H1 (cell line): ENCODE measurements around the gene PDE6D. TPM values are rescaled to one million over a fixed set of nuclear protein-coding genes. Genes with fewer than 3 reads are reported as not detected.

ENCODE experiments used
- CTCF ChIA-PET: fragments of 300-600 bp; sonication (Branson Sonifier 250); formaldehyde crosslinking; loops from one replicate; lab custom pipeline; 2021; ENCODE audit not compliant: partially characterized antibody; lab: Charles Lee
- POLR2A ChIA-PET: fragments of 300-600 bp; sonication (Branson Sonifier 250); formaldehyde crosslinking; loops from one replicate; lab custom pipeline; 2021; ENCODE audit warnings: inconsistent platforms; ENCODE audit not compliant: partially characterized antibody; lab: Charles Lee
- DNase-seq, 2 experiments: peaks; one replicate each; pipeline versions ENCODE4 v3.0.0 to v3.0.0-alpha.2; 2010 to 2022; ENCODE audit warnings: low spot score in 2 of 2, low read depth in 1 of 2, mixed read lengths in 1 of 2
- FAIRE-seq: peaks from 2 replicates; lab custom pipeline; 2011; peaks lifted over from hg19 to GRCh38; lab: Jason Lieb, UNC
- H2AFZ ChIP-seq: 2 replicates; pipeline ENCODE4 v1.8.1; 2012; ENCODE audit warnings: low read length, inconsistent platforms
- H2AK5ac ChIP-seq: 2 replicates; pipeline ENCODE4 v1.6.1; 2013; ENCODE audit warnings: low read depth, low read length
- H2BK120ac ChIP-seq: replicated peaks from 2 replicates; pipeline ENCODE3; 2013; ENCODE audit warnings: low read depth, low read length, inconsistent platforms
- H2BK12ac ChIP-seq: 2 replicates; pipeline ENCODE4 v1.6.1; 2013; ENCODE audit warnings: low read depth, low read length
- H2BK15ac ChIP-seq: 2 replicates; pipeline ENCODE4 v1.6.1; 2013; ENCODE audit warnings: low read length
- H2BK20ac ChIP-seq: 2 replicates; pipeline ENCODE4 v1.6.1; 2013; ENCODE audit warnings: low read length
- H2BK5ac ChIP-seq: 2 replicates; pipeline ENCODE4 v1.6.1; 2013; ENCODE audit warnings: low read depth, low read length
- H3K14ac ChIP-seq: 2 replicates; pipeline ENCODE4 v1.6.1; 2013; ENCODE audit warnings: inconsistent platforms; ENCODE audit not compliant: insufficient read length
- H3K18ac ChIP-seq: 2 replicates; pipeline ENCODE4 v1.6.1; 2013; ENCODE audit warnings: low read length; ENCODE audit errors: extremely low read depth
- H3K23ac ChIP-seq: 2 replicates; pipeline ENCODE4 v1.6.1; 2013; ENCODE audit warnings: inconsistent platforms; ENCODE audit not compliant: insufficient read length
- H3K23me2 ChIP-seq: 2 replicates; pipeline ENCODE4 v1.6.1; 2013; ENCODE audit warnings: low read depth, low read length
- H3K27ac ChIP-seq: 2 replicates; pipeline ENCODE4 v1.6.1; 2011; ENCODE audit warnings: low read depth, low read length, inconsistent platforms
- H3K27me3 ChIP-seq, 4 experiments: replicated peaks in 1 of 4; 1 replicate in 1 of 4; 2 replicates in 3 of 4; pipeline versions ENCODE4 v1.6.1 to v1.8.1; 2011 to 2013; ENCODE audit warnings: low read length in 3 of 4, mild to moderate bottlenecking in 3 of 4, inconsistent platforms in 2 of 4, mixed read lengths in 2 of 4, moderate library complexity in 1 of 4; ENCODE audit not compliant: control insufficient read depth in 3 of 4, insufficient read depth in 3 of 4; ENCODE audit errors: extremely low read depth in 1 of 4
- H3K36me3 ChIP-seq, 4 experiments: 2 replicates each; pipeline versions ENCODE4 v1.6.1 to v1.8.1; 2011 to 2013; ENCODE audit warnings: mild to moderate bottlenecking in 4 of 4, low read length in 3 of 4, moderate library complexity in 2 of 4, control low read depth in 1 of 4, inconsistent platforms in 1 of 4; ENCODE audit not compliant: insufficient read depth in 4 of 4, control insufficient read depth in 2 of 4
- H3K4ac ChIP-seq: replicated peaks from 2 replicates; pipeline ENCODE3; 2013; ENCODE audit warnings: low read length, low read depth, mixed read lengths, inconsistent platforms; ENCODE audit not compliant: insufficient read length
- H3K4me1 ChIP-seq, 4 experiments: replicated peaks in 1 of 4; 1 replicate in 1 of 4; 2 replicates in 3 of 4; pipeline versions ENCODE4 v1.6.1 to v1.8.1; 2011 to 2013; ENCODE audit warnings: low read length in 3 of 4, inconsistent platforms in 2 of 4, mixed read lengths in 1 of 4; ENCODE audit not compliant: insufficient read depth in 4 of 4, control insufficient read depth in 3 of 4
- H3K4me2 ChIP-seq, 2 experiments: 2 replicates each; pipeline versions ENCODE4 v1.6.1 to v1.8.1; 2011 to 2013; ENCODE audit warnings: low read depth in 2 of 2, low read length in 2 of 2, control low read depth in 1 of 2, inconsistent platforms in 1 of 2, mild to moderate bottlenecking in 1 of 2; ENCODE audit not compliant: insufficient read depth in 1 of 2
- H3K4me3 ChIP-seq, 4 experiments: fragments of 200-600, 300-600 bp in 1 of 4; sonication (generic), shearing (Covaris generic), sonication (Bioruptor Twin) in 1 of 4; 2 replicates each; pipeline versions ENCODE4 v1.5.1 to v1.8.1; 2011 to 2016; ENCODE audit warnings: low read length in 4 of 4, low read depth in 3 of 4, control low read depth in 2 of 4, inconsistent platforms in 2 of 4, mild to moderate bottlenecking in 2 of 4, mixed read lengths in 1 of 4, moderate library complexity in 1 of 4; ENCODE audit not compliant: insufficient read depth in 2 of 4; ENCODE audit errors: extremely low read depth in 1 of 4
- H3K56ac ChIP-seq: replicated peaks from 2 replicates; pipeline ENCODE3; 2013; ENCODE audit warnings: low read depth, mild to moderate bottlenecking, mixed read lengths, low read length, inconsistent platforms; ENCODE audit not compliant: insufficient read length
- H3K79me1 ChIP-seq: 2 replicates; pipeline ENCODE4 v1.6.1; 2013; ENCODE audit warnings: low read depth, low read length, control low read depth
- H3K79me2 ChIP-seq, 2 experiments: 2 replicates each; pipeline versions ENCODE4 v1.6.1 to v1.8.1; 2012 to 2013; ENCODE audit warnings: low read length in 2 of 2, mild to moderate bottlenecking in 2 of 2, inconsistent platforms in 1 of 2; ENCODE audit not compliant: insufficient read depth in 2 of 2, control insufficient read depth in 1 of 2
- H3K9ac ChIP-seq, 4 experiments: replicated peaks in 1 of 4; 1 replicate in 1 of 4; 2 replicates in 3 of 4; pipeline versions ENCODE4 v1.6.1 to v1.8.1; 2011 to 2013; ENCODE audit warnings: low read depth in 3 of 4, low read length in 3 of 4, control low read depth in 2 of 4, mild to moderate bottlenecking in 2 of 4, moderate library complexity in 2 of 4, inconsistent platforms in 1 of 4; ENCODE audit errors: extremely low read depth in 1 of 4
- H3K9me3 ChIP-seq, 2 experiments: 2 replicates each; pipeline versions ENCODE4 v1.6.1 to v1.8.1; 2012 to 2013; ENCODE audit warnings: mild to moderate bottlenecking in 2 of 2, moderate library complexity in 2 of 2, control low read depth in 1 of 2, inconsistent platforms in 1 of 2, low read depth in 1 of 2, low read length in 1 of 2, mixed read lengths in 1 of 2; ENCODE audit not compliant: insufficient read depth in 2 of 2
- H4K20me1 ChIP-seq, 2 experiments: replicated peaks in 1 of 2; 2 replicates each; pipeline versions ENCODE3 to v1.8.1; 2011 to 2013; ENCODE audit warnings: inconsistent platforms in 2 of 2, low read length in 2 of 2, mild to moderate bottlenecking in 1 of 2; ENCODE audit not compliant: insufficient read depth in 2 of 2, control insufficient read depth in 1 of 2
- H4K5ac ChIP-seq: 2 replicates; pipeline ENCODE4 v1.6.1; 2013; ENCODE audit warnings: low read length, low read depth, mixed read lengths, inconsistent platforms; ENCODE audit not compliant: insufficient read length
- H4K8ac ChIP-seq: 2 replicates; pipeline ENCODE4 v1.8.0; 2013; ENCODE audit warnings: mild to moderate bottlenecking, moderate library complexity, low read length, inconsistent platforms; ENCODE audit not compliant: insufficient read depth; ENCODE audit errors: extremely low read depth
- H4K91ac ChIP-seq: replicated peaks from 2 replicates; pipeline ENCODE3; 2013; ENCODE audit warnings: low read length, mixed read lengths, inconsistent platforms; ENCODE audit not compliant: insufficient read length
- ATF2 ChIP-seq: IDR thresholded peaks from 2 replicates; pipeline ENCODE4 v1.6.1; 2012; ENCODE audit warnings: low read length, inconsistent platforms
- BACH1 ChIP-seq: IDR thresholded peaks from 2 replicates; pipeline ENCODE4 v1.6.1; 2012; ENCODE audit warnings: low read length, improper control_type of control experiment
- BCL11A ChIP-seq, 2 experiments: IDR thresholded peaks; one replicate each; pipeline ENCODE4 v1.6.1; 2011; ENCODE audit warnings: low read depth in 2 of 2, low read length in 2 of 2, mild to moderate bottlenecking in 2 of 2
- FOSL1 ChIP-seq: IDR thresholded peaks from 2 replicates; pipeline ENCODE4 v1.6.1; 2011; ENCODE audit warnings: mild to moderate bottlenecking, low read depth, low read length, moderate library complexity; ENCODE audit not compliant: insufficient read depth
- HDAC2 ChIP-seq, 2 experiments: fragments of 300-600 bp in 1 of 2; sonication (generic) in 1 of 2; IDR thresholded peaks; 2 replicates each; pipeline ENCODE4 v1.6.1; 2011 to 2012; ENCODE audit warnings: low read depth in 2 of 2, low read length in 2 of 2, mild to moderate bottlenecking in 2 of 2, moderate library complexity in 2 of 2, borderline replicate concordance in 1 of 2, inconsistent platforms in 1 of 2
- JUN ChIP-seq: IDR thresholded peaks from 2 replicates; pipeline ENCODE4 v1.6.1; 2011; ENCODE audit warnings: low read depth, mild to moderate bottlenecking, improper control_type of control experiment, low read length
- KDM4A ChIP-seq: IDR thresholded peaks from one replicate; pipeline ENCODE4 v1.7.1; 2012; ENCODE audit warnings: low read depth, mild to moderate bottlenecking, moderate library complexity, low read length, inconsistent platforms; ENCODE audit not compliant: severe bottlenecking
- POLR2A ChIP-seq, 2 experiments: IDR thresholded peaks; 1 replicate in 1 of 2; 2 replicates in 1 of 2; pipeline ENCODE4 v1.6.1; 2011; ENCODE audit warnings: low read depth in 2 of 2, low read length in 2 of 2, mild to moderate bottlenecking in 2 of 2; ENCODE audit errors: control extremely low read depth in 1 of 2
- SIRT6 ChIP-seq: IDR thresholded peaks from one replicate; pipeline ENCODE4 v1.7.1; 2012; ENCODE audit warnings: low read length, inconsistent platforms
- WGBS, 2 experiments: shearing (Covaris generic) in 1 of 2; methylation state at CpG; one replicate each; pipeline versions ENCODE4 v1.1.6 to v1.1.7; 2013 to 2015; ENCODE audit warnings: low lambda C conversion rate in 2 of 2, mixed read lengths in 2 of 2, inconsistent platforms in 1 of 2, low coverage in 1 of 2, missing lambda C conversion rate in 1 of 2; ENCODE audit not compliant: insufficient replicate concordance in 2 of 2, insufficient coverage in 1 of 2, insufficient read length in 1 of 2; ENCODE audit errors: extremely low coverage in 1 of 2, missing lambda C conversion rate in 1 of 2; 5-methylcytosine and 5-hydroxymethylcytosine counted together
- polyA plus RNA-seq, 7 experiments: library from polyadenylated mRNA; depleted of rRNA in 3 of 7; stranded (reverse) in 5 of 7; unstranded in 2 of 7; fragments of >200 nt in 5 of 7; fragments of 200-250 nt in 2 of 7; gene quantifications; 1 replicate in 5 of 7; 2 replicates in 1 of 7; 4 replicates in 1 of 7; pipeline versions ENCODE4 v1.2.1 to v1.2.3, GENCODE V29; 2011 to 2013; ENCODE audit warnings: missing spikeins in 2 of 7, mixed read lengths in 2 of 7
- total RNA-seq: library from RNA; stranded (reverse); fragmentation: NEBNext Ultra II Directional; extraction: Animal tissue kit (Norgen Biotek cat#: 25700); gene quantifications from 2 replicates; pipeline ENCODE4 v1.2.1, GENCODE V29; 2021

The PDE6D gene
- total and polyA plus RNA-seq, 2 of the 8 experiments (the other 6 are each of a cell fraction or from before 2014, with no cell fraction given): 33.7 to 63.9 TPM

GRCh38 chr2:231711677-231712450, 69.2 kb downstream of the PDE6D start:
- H3K36me3 ChIP-seq: peaks cover 14 to 43% (median 28%) of the 10 kb centered on the region in 4 experiments
- no peak overlapping the region for H2BK15ac ChIP-seq
- H3K23me2 ChIP-seq: peaks cover 4% of the 10 kb centered on the region
- peak overlapping the region; percentile 81 to 87 for H3K4me2 ChIP-seq
- no peak overlapping the region for H3K56ac ChIP-seq
- H3K9ac ChIP-seq: peak overlapping the region in 3 of 4 experiments; percentile 73 to 98 (median 98); a peak in 6 of 7 replicates
- peak overlapping the region; percentile 37; the same call in 1 of the 2 replicates for H4K8ac ChIP-seq
- H3K14ac ChIP-seq: no peak overlapping the region
- no peak overlapping the region for H2BK120ac ChIP-seq
- H3K27me3 ChIP-seq: no peaks in the 10 kb centered on the region
- no peak overlapping the region for H2BK20ac ChIP-seq
- ChIA-PET POLR2A (interaction anchor here (0.6 to 22.8 kb wide), 17 partner anchors 7 to 1577 kb away, joined by 3 to 1080 read pairs (median 3); partner anchors contain the start of genes PDE6D and PTMA), CTCF (interaction anchor here (0.6 to 12.1 kb wide), 6 partner anchors 12 to 100 kb away, joined by 3 to 555 read pairs (median 4); no protein-coding TSS in a partner anchor)
- H3K79me1 ChIP-seq: no peaks in the 10 kb centered on the region
- H3K79me2 ChIP-seq: peaks cover 38 to 54% of the 10 kb centered on the region in 2 experiments
- H2BK12ac ChIP-seq: no peak overlapping the region
- H3K4me3 ChIP-seq: peak overlapping the region; percentile 83 to 99 (median 90)
- no peak overlapping the region for H3K18ac ChIP-seq
- peaks cover 0 to 25% (median 17%) of the 10 kb centered on the region in 4 experiments; a peak in 6 of 7 replicates for H3K4me1 ChIP-seq
- H4K20me1 ChIP-seq: peaks cover 19 to 23% of the 10 kb centered on the region in 2 experiments
- 67% methylated on average over 9 of the region's 9 CpGs; no CpG with 5 or more reads in 1 of the 2 experiments for WGBS, 2 experiments
- H2AK5ac ChIP-seq: no peak overlapping the region
- H4K5ac ChIP-seq: no peak overlapping the region
- H3K23ac ChIP-seq: no peak overlapping the region
- H2AFZ ChIP-seq: no peak overlapping the region
- FAIRE-seq (no peak), DNase-seq (no peak)
- H4K91ac ChIP-seq: no peak overlapping the region
- H3K4ac ChIP-seq: no peak overlapping the region
- no peaks in the 10 kb centered on the region for H3K9me3 ChIP-seq
- H2BK5ac ChIP-seq: peak overlapping the region; percentile 0
- H3K27ac ChIP-seq: peak overlapping the region; percentile 38; the same call in 1 of the 2 replicates
- TF ChIP-seq SIRT6: peak; percentile 39
- TF ChIP-seq JUN: no peak
- peak in 1 of 2 experiments; percentile 55; a peak in 1 of 3 replicates for TF ChIP-seq POLR2A (IDR thresholded peaks at IDR 0.05; ENCODE audit: control extremely low read depth in 1 of 2, low read depth in 2 of 2, low read length in 2 of 2)
- TF ChIP-seq HDAC2 (IDR thresholded peaks at IDR 0.05; ENCODE audit: borderline replicate concordance in 1 of 2, low read depth in 2 of 2, low read length in 2 of 2): no peak
- TF ChIP-seq BACH1: no peak
- no peak for TF ChIP-seq KDM4A
- no peak for TF ChIP-seq FOSL1
- no peak for TF ChIP-seq ATF2
- no peak for TF ChIP-seq BCL11A (IDR thresholded peaks at IDR 0.05; ENCODE audit: low read depth in 2 of 2, low read length in 2 of 2)
